GM12878 (cell line): ENCODE results near the gene GUK1. TPM values are rescaled to one million over a fixed set of nuclear protein-coding genes. Genes with fewer than 3 reads are reported as not detected.

ENCODE experiments used
- CBFB ChIP-seq: IDR thresholded peaks from 2 replicates; pipeline ENCODE4 v1.6.1; 2016; ENCODE audit warnings: antibody characterized with exemption, low read depth
- IKZF2 ChIP-seq, 2 experiments: fragments of 450-650 bp; IDR thresholded peaks; 2 replicates each; pipeline ENCODE4 v1.6.1; 2017; ENCODE audit warnings: mild to moderate bottlenecking in 2 of 2, moderate library complexity in 2 of 2
- NFYA ChIP-seq: IDR thresholded peaks from 2 replicates; pipeline ENCODE4 v1.6.1; 2011; ENCODE audit warnings: low read depth, mild to moderate bottlenecking, low read length, improper control_type of control experiment, borderline replicate concordance
- NR2C1 ChIP-seq: fragments of 450-650 bp; IDR thresholded peaks from 2 replicates; pipeline ENCODE4 v1.6.1; 2017; ENCODE audit warnings: antibody characterized with exemption, mild to moderate bottlenecking, moderate library complexity
- ZBTB4 ChIP-seq: fragments of 450-650 bp; formaldehyde crosslinking; IDR thresholded peaks from 2 replicates; pipeline ENCODE4 v1.4.0; 2022; ENCODE audit warnings: mild to moderate bottlenecking, moderate library complexity
- polyA plus RNA-seq, 11 experiments: library from polyadenylated mRNA; depleted of rRNA in 4 of 11; unstranded in 6 of 11; stranded (reverse) in 5 of 11; fragments of >200 nt; fragmentation: Nextera tagmentation in 4 of 11; fragmentation: Illumina TruSeq in 1 of 11; extraction: Ambion mirVana in 4 of 11; extraction: Trizol in 1 of 11; gene quantifications; 1 replicate in 1 of 11; 2 replicates in 10 of 11; pipeline versions ENCODE4 v1.2.1 to v1.2.3, GENCODE V29; 2011 to 2016; ENCODE audit warnings: inconsistent platforms in 2 of 11, missing spikeins in 2 of 11, low read depth in 1 of 11
- total RNA-seq, 4 experiments: library from RNA; depleted of rRNA in 3 of 4; stranded (reverse); fragments of >200 nt in 3 of 4; fragmentation: Illumina TruSeq in 1 of 4; extraction: Trizol in 1 of 4; gene quantifications; 2 replicates each; pipeline versions ENCODE4 v1.2.1 to v1.2.3, GENCODE V29; 2013 to 2021
- TF ChIP-seq, protein P1 (sequence below): fragments of 450-650 bp; IDR thresholded peaks from 2 replicates; pipeline ENCODE4 v1.6.1; 2016; ENCODE audit warnings: mild to moderate bottlenecking, moderate library complexity, borderline replicate concordance

The GUK1 gene
- total and polyA plus RNA-seq, 10 of the 15 experiments (the other 5 are each of a cell fraction or from before 2014, with no cell fraction given): 6.3 to 357 (median 203) TPM

DNA sequence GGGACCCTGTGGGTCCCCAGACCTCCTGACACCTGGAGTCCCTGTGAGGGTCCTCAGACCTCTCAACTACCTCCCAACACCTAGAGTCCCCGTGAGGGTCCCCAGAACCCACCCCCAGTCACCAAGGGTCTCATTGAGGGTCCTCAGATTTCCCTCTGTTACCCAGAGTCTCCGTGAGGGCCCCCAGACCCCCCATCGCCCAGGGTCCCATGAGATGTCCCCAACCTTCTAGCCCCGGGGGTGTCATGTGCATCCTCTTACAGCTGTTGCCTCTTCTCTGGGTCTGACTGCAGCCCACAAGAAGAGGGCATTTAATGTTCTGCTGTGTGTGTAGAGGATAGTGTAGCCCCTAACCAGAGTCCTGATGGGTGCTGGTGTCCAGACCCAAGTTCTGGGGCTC, 7.7 kb downstream of the GUK1 start (continued):
- TF ChIP-seq ZBTB4 (CRISPR knock-in tag) (no peak), NR2C1 (no peak), CBFB (no peak), IKZF2 (IDR thresholded peaks at IDR 0.05) (no peak), NFYA (no peak)
- TF ChIP-seq, protein P1, sequence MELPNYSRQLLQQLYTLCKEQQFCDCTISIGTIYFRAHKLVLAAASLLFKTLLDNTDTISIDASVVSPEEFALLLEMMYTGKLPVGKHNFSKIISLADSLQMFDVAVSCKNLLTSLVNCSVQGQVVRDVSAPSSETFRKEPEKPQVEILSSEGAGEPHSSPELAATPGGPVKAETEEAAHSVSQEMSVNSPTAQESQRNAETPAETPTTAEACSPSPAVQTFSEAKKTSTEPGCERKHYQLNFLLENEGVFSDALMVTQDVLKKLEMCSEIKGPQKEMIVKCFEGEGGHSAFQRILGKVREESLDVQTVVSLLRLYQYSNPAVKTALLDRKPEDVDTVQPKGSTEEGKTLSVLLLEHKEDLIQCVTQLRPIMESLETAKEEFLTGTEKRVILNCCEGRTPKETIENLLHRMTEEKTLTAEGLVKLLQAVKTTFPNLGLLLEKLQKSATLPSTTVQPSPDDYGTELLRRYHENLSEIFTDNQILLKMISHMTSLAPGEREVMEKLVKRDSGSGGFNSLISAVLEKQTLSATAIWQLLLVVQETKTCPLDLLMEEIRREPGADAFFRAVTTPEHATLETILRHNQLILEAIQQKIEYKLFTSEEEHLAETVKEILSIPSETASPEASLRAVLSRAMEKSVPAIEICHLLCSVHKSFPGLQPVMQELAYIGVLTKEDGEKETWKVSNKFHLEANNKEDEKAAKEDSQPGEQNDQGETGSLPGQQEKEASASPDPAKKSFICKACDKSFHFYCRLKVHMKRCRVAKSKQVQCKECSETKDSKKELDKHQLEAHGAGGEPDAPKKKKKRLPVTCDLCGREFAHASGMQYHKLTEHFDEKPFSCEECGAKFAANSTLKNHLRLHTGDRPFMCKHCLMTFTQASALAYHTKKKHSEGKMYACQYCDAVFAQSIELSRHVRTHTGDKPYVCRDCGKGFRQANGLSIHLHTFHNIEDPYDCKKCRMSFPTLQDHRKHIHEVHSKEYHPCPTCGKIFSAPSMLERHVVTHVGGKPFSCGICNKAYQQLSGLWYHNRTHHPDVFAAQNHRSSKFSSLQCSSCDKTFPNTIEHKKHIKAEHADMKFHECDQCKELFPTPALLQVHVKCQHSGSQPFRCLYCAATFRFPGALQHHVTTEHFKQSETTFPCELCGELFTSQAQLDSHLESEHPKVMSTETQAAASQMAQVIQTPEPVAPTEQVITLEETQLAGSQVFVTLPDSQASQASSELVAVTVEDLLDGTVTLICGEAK: no peak
